ENCODE measurements around the gene TMPRSS7. TPM values are rescaled to one million over a fixed set of nuclear protein-coding genes. Genes with fewer than 3 reads are reported as not detected.

The TMPRSS7 gene
- total RNA-seq, 2 experiments from 2014 or later, result not detected

DNA sequence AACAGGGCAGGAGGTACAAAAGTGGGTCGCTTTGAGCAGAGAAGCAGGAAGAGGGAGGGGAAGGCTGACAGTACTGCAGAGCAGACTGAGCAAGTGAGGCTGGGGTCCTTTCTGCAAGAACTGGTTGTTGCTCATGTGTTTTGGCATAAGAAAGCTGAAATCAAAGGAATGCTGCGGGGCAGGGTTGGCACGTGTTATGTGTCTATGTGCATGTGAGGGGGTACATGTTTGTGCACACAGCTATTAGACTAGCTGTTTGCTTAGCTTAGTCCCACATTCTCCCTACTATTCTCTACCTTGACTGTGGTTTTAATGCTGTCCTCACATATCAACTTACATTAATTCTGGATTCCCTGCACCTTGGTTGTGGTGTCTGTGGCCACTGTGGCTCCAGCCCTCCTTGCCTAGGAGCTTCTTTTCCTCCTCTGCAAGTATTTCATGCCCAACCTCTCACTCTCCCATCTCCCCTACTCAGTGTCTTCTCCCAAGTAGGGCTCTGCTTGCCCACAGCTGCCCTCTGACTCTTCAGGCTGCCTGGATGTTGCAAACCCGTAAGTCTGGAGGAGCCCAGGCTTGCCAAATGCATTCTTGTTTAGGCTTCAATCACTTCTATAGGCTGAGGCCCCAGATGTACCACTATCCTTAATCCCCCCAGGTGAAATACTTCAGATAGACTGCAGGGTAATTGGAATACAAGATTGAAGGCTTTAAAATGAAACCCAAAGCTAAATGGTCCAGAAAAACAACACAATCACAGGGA, 31.0 kb upstream of the TMPRSS7 start:
- Mint-ChIP-seq H3K4me3 (no peak overlapping the region), H3K4me1 (peaks cover 29% of the 10 kb centered on the region), H3K27me3 (no peaks in the 10 kb centered on the region), H3K36me3 (ENCODE audit: low read depth) (no peaks in the 10 kb centered on the region), H3K9me3 (no peaks in the 10 kb centered on the region), H3K27ac (no peak overlapping the region)
- ChIA-PET CTCF (interaction anchor here (1.2 to 4.8 kb wide), 5 partner anchors 10 to 36 kb away, joined by 3 to 32 read pairs (median 5); partner anchors contain the start of gene ABHD10), POLR2A (interaction anchor here (0.7 to 1.3 kb wide), 2 partner anchors 10 to 79 kb away, joined by 3 read pairs; no protein-coding TSS in a partner anchor)
- DNase-seq, result no peak

DNA sequence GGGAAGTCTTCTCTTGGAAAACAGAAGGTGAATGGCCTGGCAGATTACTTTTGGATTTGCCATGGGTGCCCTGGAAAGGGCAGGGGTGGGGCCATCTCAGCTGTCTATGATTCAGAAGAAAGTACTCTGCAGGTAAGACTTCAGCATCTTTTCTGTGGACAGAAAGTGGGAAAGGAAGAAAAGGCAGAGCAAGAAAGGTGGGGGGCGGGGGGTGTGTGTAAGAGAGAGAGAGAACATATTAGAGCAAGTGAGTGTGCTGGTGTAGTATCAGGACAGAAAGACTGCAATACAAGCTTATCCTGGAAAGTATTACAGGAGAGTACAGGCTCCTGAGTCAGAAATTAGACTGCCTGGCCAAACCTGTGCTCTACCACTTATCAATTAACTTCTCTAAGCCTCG, 30.3 kb upstream of the TMPRSS7 start:
- POLR2A ChIA-PET, result interaction anchor here (1.4 kb wide), 1 partner anchor 9 kb away, joined by 5 read pairs; no protein-coding TSS in a partner anchor
- CTCF ChIA-PET, result interaction anchor here (1.2 to 4.3 kb wide), 3 partner anchors 9 to 37 kb away, joined by 3 to 32 read pairs (median 5); no protein-coding TSS in a partner anchor
- Mint-ChIP-seq H3K27me3 (no peaks in the 10 kb centered on the region), H3K27ac (no peak overlapping the region), H3K36me3 (ENCODE audit: low read depth) (no peaks in the 10 kb centered on the region), H3K4me1 (peaks cover 29% of the 10 kb centered on the region), H3K4me3 (no peak overlapping the region), H3K9me3 (no peaks in the 10 kb centered on the region)
- no peak for DNase-seq

DNA sequence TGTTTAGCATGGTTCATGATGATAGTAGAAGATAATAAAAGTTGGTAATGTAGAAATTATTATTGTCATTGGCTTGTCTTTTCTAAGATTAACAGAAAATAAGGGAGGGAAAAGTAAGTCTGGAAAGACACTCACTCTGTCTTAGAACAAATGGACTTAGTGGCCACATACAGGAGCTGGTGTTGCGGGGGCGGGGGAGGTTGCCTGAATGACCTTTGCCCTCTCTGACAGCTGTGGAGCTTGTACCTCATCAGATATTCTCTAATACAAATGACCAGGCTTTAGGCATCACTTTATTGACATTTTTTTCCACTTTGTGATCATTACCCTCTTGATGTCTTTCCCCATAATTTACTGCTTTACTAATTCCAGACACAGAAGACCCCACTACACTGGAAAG, 29.9 kb upstream of the TMPRSS7 start:
- DNase-seq, result no peak
- H3K4me3 Mint-ChIP-seq, result no peak overlapping the region
- H3K4me1 Mint-ChIP-seq, result peaks cover 29% of the 10 kb centered on the region
- CTCF ChIA-PET, result interaction anchor here (1.2 to 4.3 kb wide), 3 partner anchors 8 to 37 kb away, joined by 3 to 32 read pairs (median 5); no protein-coding TSS in a partner anchor
- no peaks in the 10 kb centered on the region for H3K36me3 Mint-ChIP-seq (ENCODE audit: low read depth)
- no peaks in the 10 kb centered on the region for H3K9me3 Mint-ChIP-seq
- POLR2A ChIA-PET, result interaction anchor here (1.4 kb wide), 1 partner anchor 9 kb away, joined by 5 read pairs; no protein-coding TSS in a partner anchor
- H3K27me3 Mint-ChIP-seq, result no peaks in the 10 kb centered on the region
- H3K27ac Mint-ChIP-seq, result no peak overlapping the region

DNA sequence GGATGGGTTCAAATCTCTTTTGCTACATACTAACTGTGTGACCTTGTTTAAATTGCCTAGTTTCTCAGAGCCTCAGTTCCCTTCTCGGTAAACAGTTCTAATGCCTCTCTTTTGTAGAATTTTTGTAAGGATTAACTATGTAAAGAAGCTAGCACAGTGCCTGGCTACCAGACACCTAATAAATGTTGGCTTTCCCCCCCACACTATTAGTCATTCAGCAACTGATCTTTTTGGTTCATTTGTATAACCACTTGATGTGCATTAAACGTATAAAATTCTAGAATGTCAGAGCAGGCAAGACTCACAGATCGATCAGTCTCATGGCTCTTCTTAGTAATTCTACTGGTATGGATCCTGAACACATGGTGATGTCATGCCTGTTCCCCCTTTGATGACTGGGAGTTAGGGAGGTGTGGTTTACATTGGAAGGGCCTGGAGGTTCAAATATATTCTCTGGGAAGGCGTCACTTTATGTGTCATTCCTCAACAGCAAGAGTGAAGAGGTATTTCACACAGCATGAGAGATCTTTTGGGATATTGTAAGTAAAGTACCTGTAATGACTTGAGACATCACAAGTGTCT, 29.4 kb upstream of the TMPRSS7 start:
- peaks cover 29% of the 10 kb centered on the region for H3K4me1 Mint-ChIP-seq
- no peaks in the 10 kb centered on the region for H3K9me3 Mint-ChIP-seq
- no peaks in the 10 kb centered on the region for H3K27me3 Mint-ChIP-seq
- no peak overlapping the region for H3K4me3 Mint-ChIP-seq
- H3K36me3 Mint-ChIP-seq (ENCODE audit: low read depth), result no peaks in the 10 kb centered on the region
- no peak for DNase-seq
- no peak overlapping the region for H3K27ac Mint-ChIP-seq
- ChIA-PET CTCF (interaction anchor here (1.2 to 4.3 kb wide), 2 partner anchors 8 to 38 kb away, joined by 3 to 32 read pairs; no protein-coding TSS in a partner anchor), POLR2A (interaction anchor here (1.4 kb wide), 1 partner anchor 8 kb away, joined by 5 read pairs; no protein-coding TSS in a partner anchor)

DNA sequence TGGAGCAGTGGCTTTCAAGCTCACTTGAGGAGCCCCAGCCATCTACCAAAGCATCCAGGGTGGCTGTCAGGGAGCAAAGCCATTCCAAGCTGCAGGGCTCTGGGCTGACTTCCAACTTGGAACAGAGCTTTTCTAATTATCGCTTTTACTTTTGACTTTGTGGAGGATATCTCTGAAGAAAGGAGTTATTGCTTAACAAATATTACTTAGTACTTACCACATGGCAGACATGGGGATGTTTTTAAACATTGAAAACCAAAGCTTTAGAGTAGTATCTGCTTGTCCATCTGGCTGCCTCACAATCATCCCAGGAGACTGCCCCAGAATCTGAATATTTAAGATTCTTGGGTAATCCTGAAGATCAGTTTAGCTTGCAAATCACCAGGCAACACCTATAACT, 26.9 kb upstream of the TMPRSS7 start:
- peaks cover 24% of the 10 kb centered on the region for H3K4me1 Mint-ChIP-seq
- no peak overlapping the region for H3K27ac Mint-ChIP-seq
- no peak for DNase-seq
- H3K27me3 Mint-ChIP-seq, result no peaks in the 10 kb centered on the region
- POLR2A ChIA-PET, result interaction anchor here (1.3 kb wide), 1 partner anchor 29 kb away, joined by 3 read pairs; the partner anchor contains the start of gene ABHD10
- no peaks in the 10 kb centered on the region for H3K36me3 Mint-ChIP-seq (ENCODE audit: low read depth)
- no peaks in the 10 kb centered on the region for H3K9me3 Mint-ChIP-seq
- no peak overlapping the region for H3K4me3 Mint-ChIP-seq
- CTCF ChIA-PET, result interaction anchor here (3.3 kb wide), 1 partner anchor 19 kb away, joined by 15 read pairs; no protein-coding TSS in a partner anchor

DNA sequence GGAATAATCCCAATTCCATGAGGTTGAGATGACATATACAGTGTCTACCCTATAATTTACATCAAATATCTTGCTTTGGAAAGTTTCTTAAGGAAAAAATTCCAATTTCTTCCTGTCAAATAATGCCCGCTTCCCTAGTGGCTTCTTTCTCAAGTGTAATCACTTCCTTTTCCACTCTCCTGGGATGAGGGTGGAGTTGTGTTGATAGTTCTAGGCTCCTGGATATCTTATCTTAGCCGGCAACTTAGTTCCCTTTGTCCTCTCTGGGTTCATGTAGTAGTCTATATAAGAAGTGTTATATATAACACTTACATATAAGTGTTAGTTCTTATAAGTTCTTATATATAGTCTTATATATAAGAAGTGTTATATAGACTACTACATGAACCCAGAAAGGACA, 24.9 kb upstream of the TMPRSS7 start:
- CTCF ChIA-PET, result interaction anchor here (0.7 to 8.2 kb wide), 2 partner anchors 18 to 293 kb away, joined by 3 to 202 read pairs; no protein-coding TSS in a partner anchor
- POLR2A ChIA-PET, result no interaction called here
- no peaks in the 10 kb centered on the region for H3K36me3 Mint-ChIP-seq (ENCODE audit: low read depth)
- no peak overlapping the region for H3K4me3 Mint-ChIP-seq
- no peaks in the 10 kb centered on the region for H3K9me3 Mint-ChIP-seq
- no peak overlapping the region for H3K27ac Mint-ChIP-seq
- no peaks in the 10 kb centered on the region for H3K27me3 Mint-ChIP-seq
- peaks cover 20% of the 10 kb centered on the region for H3K4me1 Mint-ChIP-seq
- no peak for DNase-seq

DNA sequence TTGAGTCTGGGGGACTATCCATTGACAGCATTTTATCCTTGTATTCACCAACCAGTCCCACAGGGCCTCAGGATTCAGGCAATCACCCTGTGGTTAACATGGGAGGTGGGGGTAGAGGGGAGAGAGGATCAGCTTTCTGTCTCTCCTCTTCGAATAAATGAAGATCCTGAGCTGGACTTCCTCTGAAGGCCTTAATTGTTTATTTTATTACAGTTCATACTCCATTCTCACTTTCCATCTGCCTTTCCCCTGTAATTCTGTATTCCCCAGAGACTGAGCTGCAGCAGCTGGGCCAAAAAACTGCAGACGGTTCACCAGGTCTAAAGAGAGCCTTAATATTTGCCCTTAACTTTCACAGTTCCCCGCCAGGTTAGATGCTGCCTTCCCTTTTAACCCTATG, 23.9 kb upstream of the TMPRSS7 start:
- ChIA-PET POLR2A (no interaction called here), CTCF (interaction anchor here (4.2 to 8.2 kb wide), 2 partner anchors 19 to 293 kb away, joined by 87 to 202 read pairs; no protein-coding TSS in a partner anchor)
- no peak overlapping the region for H3K27ac Mint-ChIP-seq
- H3K36me3 Mint-ChIP-seq (ENCODE audit: low read depth), result no peaks in the 10 kb centered on the region
- DNase-seq, result no peak
- H3K27me3 Mint-ChIP-seq, result no peaks in the 10 kb centered on the region
- no peaks in the 10 kb centered on the region for H3K9me3 Mint-ChIP-seq
- peaks cover 17% of the 10 kb centered on the region for H3K4me1 Mint-ChIP-seq
- H3K4me3 Mint-ChIP-seq, result no peak overlapping the region

DNA sequence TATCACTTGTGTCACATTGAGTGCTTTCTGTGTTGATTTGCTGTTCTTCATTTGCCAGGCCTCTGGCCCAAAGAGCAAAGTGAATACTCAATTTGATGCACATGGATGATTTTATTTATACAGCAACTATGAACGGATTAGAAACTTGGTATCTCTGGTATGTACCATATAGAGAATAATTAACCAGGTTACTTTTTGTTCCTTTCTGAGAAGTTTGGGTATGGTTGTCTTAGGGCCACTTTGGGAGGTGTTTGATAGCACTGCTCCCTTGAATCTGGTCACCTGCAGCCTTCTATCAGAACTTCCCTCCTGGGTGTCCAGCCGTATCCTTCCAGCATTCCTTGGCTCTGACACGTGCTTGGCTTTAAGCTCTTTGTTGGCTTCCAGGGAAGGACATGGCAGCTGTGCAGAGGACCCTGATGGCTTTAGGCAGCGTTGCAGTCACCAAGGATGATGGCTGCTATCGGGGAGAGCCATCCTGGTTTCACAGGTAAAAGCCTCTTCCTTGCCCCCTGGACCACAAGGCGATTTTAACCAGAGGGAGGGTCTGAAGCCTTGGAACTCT, 23.1 kb upstream of the TMPRSS7 start:
- CTCF ChIA-PET, result interaction anchor here (4.2 to 8.2 kb wide), 2 partner anchors 20 to 294 kb away, joined by 87 to 202 read pairs; no protein-coding TSS in a partner anchor
- no peak overlapping the region for H3K27ac Mint-ChIP-seq
- H3K27me3 Mint-ChIP-seq, result no peaks in the 10 kb centered on the region
- DNase-seq, result no peak
- no peaks in the 10 kb centered on the region for H3K9me3 Mint-ChIP-seq
- no peaks in the 10 kb centered on the region for H3K36me3 Mint-ChIP-seq (ENCODE audit: low read depth)
- H3K4me3 Mint-ChIP-seq, result no peak overlapping the region
- POLR2A ChIA-PET, result no interaction called here
- H3K4me1 Mint-ChIP-seq, result peaks cover 17% of the 10 kb centered on the region

DNA sequence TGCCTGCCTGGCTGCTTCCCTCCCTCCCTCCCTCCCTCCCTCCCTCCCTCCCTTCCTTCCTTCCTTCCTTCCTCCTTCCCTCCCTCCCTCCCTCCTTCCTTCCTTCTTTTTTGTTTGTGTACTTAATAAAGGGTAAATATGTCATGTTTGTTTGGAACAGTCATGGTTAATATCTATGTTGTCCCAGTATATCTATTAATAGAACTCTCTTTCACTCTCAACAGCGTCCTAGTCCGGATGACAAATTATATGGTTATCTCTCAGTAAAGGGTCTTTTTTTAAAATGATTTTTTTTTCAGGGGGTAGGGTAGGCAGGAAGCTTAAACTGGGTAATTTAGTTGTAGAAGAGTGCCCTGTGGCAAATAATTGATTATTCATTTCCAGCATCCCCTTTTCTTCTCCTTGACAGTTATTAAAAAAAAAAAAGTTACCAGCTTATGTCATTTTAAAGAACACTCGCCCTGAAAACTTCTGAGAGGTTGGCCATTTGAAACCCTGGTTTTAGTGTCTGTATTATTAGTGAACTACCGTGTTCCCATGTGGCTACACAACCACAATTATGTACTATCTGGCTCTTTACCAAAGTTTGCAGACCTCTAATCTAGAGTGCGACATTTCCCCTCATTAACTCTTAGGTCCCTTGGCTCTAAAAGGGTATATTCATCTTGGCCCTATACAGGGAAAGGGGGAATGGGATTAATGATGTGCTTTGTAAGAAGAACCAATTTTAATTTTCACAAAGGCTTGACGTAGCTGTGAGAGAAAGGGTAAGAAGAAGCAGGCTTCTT, 22.1 kb upstream of the TMPRSS7 start:
- H3K36me3 Mint-ChIP-seq (ENCODE audit: low read depth), result no peaks in the 10 kb centered on the region
- no peak for DNase-seq
- H3K9me3 Mint-ChIP-seq, result no peaks in the 10 kb centered on the region
- no peak overlapping the region for H3K4me3 Mint-ChIP-seq
- POLR2A ChIA-PET, result interaction anchor here (1.5 kb wide), 1 partner anchor 23 kb away, joined by 7 read pairs; no protein-coding TSS in a partner anchor
- H3K4me1 Mint-ChIP-seq, result peaks cover 17% of the 10 kb centered on the region
- no peak overlapping the region for H3K27ac Mint-ChIP-seq
- CTCF ChIA-PET, result interaction anchor here (1.2 to 8.2 kb wide), 16 partner anchors 9 to 464 kb away, joined by 3 to 202 read pairs (median 10); partner anchors contain the start of genes ABHD10 and TMPRSS7
- H3K27me3 Mint-ChIP-seq, result no peaks in the 10 kb centered on the region

DNA sequence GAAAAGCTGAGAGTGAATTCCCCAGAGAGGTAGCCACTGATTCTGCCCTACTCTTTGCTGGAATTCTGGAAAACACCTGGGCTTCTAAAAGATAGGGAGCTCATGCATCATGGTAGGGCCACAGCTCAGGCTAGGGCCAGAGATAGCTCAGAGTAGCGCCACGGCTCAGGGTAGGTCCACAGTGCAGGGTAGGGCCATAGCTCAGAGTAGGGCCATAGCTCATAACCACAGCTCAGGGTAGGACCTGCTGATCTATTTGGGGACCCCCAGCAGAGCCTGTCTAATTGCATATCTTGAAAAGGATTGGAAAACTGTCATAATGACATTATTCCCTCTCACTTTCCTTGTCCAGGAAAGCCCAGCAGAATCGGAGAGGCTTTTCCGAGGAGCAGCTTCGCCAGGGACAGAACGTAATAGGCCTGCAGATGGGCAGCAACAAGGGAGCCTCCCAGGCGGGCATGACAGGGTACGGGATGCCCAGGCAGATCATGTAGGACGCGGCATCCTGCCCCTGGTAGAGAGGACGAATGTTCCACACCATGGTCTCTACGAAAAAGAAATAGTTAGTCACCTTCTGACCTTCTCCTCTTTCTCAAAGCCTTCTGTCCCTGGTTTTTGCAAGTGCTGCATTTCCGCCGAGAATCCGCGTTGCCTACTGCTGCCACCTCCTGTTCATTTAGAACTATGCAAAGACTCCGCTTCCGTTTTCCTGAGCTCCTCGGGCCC, 21.3 kb upstream of the TMPRSS7 start:
- no peak overlapping the region for H3K27ac Mint-ChIP-seq
- CTCF ChIA-PET, result interaction anchor here (0.5 to 8.2 kb wide), 45 partner anchors 10 to 465 kb away, joined by 3 to 202 read pairs (median 3); partner anchors contain the start of genes ABHD10, C3orf52, PHLDB2 and TMPRSS7
- no peaks in the 10 kb centered on the region for H3K27me3 Mint-ChIP-seq
- no peak overlapping the region for H3K4me3 Mint-ChIP-seq
- H3K4me1 Mint-ChIP-seq, result peaks cover 17% of the 10 kb centered on the region
- DNase-seq, result peak; percentile 75
- POLR2A ChIA-PET, result interaction anchor here (0.7 to 1.5 kb wide), 5 partner anchors 8 to 34 kb away, joined by 3 to 12 read pairs (median 5); partner anchors contain the start of gene ABHD10
- H3K9me3 Mint-ChIP-seq, result no peaks in the 10 kb centered on the region
- no peaks in the 10 kb centered on the region for H3K36me3 Mint-ChIP-seq (ENCODE audit: low read depth)

DNA sequence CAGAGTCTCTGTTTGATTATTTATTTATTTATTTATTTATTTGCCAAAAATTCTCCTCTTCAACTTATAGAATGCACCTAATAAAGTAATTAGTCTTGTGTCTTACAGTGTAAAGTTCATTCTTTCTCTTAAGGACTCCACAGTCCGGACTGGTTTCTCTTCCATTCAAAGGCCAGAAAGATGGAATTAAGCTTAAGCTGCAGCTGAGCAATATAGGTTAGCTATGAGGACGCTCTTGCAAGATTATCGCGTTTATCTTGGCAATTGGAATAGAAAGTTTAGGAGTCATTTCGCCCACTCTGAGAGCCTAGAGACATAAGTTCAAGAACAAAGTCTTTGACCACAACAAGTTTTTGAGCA, 20.8 kb upstream of the TMPRSS7 start:
- H3K4me3 Mint-ChIP-seq, result no peak overlapping the region
- H3K27me3 Mint-ChIP-seq, result no peaks in the 10 kb centered on the region
- DNase-seq, result no peak
- no peaks in the 10 kb centered on the region for H3K9me3 Mint-ChIP-seq
- no peaks in the 10 kb centered on the region for H3K36me3 Mint-ChIP-seq (ENCODE audit: low read depth)
- ChIA-PET CTCF (interaction anchor here (0.5 to 8.2 kb wide), 44 partner anchors 10 to 465 kb away, joined by 3 to 202 read pairs (median 3); partner anchors contain the start of genes ABHD10, C3orf52, PHLDB2 and TMPRSS7), POLR2A (interaction anchor here (0.7 to 1.5 kb wide), 5 partner anchors 9 to 35 kb away, joined by 3 to 12 read pairs (median 5); partner anchors contain the start of gene ABHD10)
- H3K27ac Mint-ChIP-seq, result no peak overlapping the region
- peaks cover 17% of the 10 kb centered on the region for H3K4me1 Mint-ChIP-seq

Data from activated CD4-positive, alpha-beta memory T cell treated with anti-CD3 and anti-CD28 coated beads, Interleukin-2, amount 10 ng/mL, durations not matched to agents 7 days and 5 days (primary cell).